ENCODE results near the gene TIMP2.

Gene TIMP2

GRCh38 chr17:78865682-78866390 lies 59.4 kb downstream of the TIMP2 start:
- peak; percentile 76 for DNase-seq (ENCODE audit: low spot score)

GRCh38 chr17:78864117-78864516 lies 61.1 kb downstream of the TIMP2 start:
- DNase-seq (ENCODE audit: low spot score) = no peak

- DNase-seq (ENCODE audit: low spot score) = peak; percentile 97
Measured at GRCh38 chr17:78862073-78863023, 62.8 kb downstream of the TIMP2 start.

DNA sequence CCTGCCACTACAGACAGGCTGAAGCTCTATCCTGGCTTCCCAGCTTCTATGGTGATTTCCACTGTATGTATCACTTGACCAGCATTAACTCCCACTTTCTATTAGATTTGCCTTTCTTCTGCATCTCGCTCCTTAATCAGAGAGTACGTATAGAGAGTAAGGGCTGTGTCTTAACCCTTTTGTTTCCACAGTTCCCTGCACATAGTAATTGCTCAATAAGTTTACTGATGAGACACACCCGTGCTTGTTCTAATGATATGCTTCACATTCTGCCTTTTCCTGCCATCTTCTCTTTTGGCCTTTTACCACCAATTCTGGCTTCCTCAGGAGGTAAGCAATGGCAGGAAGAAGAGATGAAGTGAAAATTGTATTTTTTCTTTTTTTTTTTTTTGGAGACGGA lies 64.0 kb downstream of the TIMP2 start:
- DNase-seq (ENCODE audit: low spot score) = no peak

DNA sequence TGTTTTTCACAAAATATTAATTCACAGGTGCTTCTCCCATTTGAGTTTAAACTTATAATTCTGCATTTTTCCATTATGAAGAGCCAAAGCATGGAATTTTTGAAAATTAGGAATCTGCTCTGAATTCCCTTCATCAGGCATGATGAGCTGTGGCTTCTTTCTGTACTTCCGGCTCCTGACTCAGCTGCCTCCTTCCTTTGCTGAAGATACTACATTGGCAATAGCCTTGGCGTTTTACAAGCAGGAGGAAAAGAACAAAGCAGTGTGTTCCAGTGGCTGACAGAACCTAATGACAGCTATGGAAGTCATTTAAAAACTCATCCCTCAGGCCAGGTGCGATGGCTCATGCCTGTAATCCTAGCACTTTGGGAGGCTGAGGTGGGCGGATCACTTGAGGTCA lies 66.1 kb downstream of the TIMP2 start:
- no peak for DNase-seq (ENCODE audit: low spot score)

GRCh38 chr17:78857266-78857665 lies 67.9 kb downstream of the TIMP2 start:
- no peak for DNase-seq (ENCODE audit: low spot score)

- DNase-seq (ENCODE audit: low spot score) = no peak
Measured at GRCh38 chr17:78855561-78856165, 69.5 kb downstream of the TIMP2 start.

DNA sequence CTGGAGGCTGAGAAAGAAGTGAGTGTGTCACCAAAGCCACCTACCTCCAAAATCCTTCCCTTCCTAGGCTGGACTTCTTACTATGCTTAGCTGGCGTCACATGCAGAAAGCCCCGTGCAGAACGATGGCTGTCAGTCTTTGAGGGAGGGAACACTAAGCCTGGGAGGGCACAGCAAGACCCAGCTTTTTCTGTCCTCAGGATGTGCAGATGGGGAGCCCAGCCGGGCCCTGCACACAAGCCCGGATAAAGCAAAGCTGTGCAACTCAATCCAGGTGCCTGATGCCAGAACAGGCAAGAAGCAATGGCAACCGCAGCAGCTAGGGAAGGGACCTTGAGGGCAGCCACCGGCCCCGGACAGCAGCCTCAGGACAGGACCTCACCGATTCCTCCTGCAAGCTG lies 70.7 kb downstream of the TIMP2 start:
- no peak for DNase-seq (ENCODE audit: low spot score)

GRCh38 chr17:78853926-78854394 lies 71.2 kb downstream of the TIMP2 start:
- no peak for DNase-seq (ENCODE audit: low spot score)

GRCh38 chr17:78852709-78853121 lies 72.5 kb downstream of the TIMP2 start:
- DNase-seq (ENCODE audit: low spot score) = no peak

GRCh38 chr17:78849026-78849425 lies 76.2 kb downstream of the TIMP2 start:
- no peak for DNase-seq (ENCODE audit: low spot score)

DNA sequence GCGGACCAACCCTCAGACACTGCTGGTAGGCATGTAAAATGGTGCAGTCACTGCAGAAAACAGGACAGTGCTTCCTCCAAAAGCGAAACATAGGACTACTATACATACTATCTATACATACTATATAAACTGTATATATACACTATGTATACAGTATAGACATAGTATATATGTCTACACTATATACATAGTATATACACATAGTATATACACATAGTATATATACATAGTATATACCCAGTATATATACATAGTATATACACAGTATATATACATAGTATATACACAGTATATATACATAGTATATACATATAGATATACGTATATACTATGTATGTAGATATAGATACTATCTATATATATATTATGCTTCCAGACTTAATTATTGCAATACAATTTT lies 78.1 kb downstream of the TIMP2 start:
- DNase-seq (ENCODE audit: low spot score) = no peak

DNA sequence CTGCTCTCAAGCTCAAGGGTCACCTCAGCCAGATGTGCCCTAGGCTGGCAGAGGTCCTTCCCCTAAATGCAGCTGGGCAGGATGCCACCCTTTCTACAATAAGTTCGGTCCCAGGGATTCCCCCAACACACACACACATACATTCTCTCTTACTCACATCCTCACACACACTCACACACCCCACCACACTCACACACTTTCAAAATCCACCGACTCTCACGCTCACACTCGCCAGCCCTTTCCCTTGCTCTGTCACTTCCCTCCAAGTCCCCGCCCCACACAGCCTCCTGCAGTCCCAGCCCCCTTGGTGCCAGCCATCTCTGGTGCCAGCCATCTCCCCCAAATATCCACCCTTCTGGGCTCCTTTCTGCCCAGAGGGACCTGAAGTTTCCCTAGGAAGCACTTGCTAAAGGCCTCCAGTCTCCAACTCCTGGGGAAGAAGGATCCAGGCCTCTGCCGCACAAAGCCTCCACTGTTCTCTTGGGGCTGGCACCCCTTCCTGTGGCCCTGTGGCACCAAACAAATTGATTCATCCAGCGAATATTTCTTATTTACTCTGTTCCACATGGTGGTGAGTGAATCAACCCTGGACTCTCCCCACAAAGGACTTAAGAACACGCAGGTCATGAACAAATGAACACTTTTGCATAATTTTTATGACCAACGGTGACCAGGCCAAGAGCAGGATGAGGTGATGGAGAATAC lies 80.7 kb downstream of the TIMP2 start:
- peak; percentile 50 for DNase-seq (ENCODE audit: low spot score)

DNA sequence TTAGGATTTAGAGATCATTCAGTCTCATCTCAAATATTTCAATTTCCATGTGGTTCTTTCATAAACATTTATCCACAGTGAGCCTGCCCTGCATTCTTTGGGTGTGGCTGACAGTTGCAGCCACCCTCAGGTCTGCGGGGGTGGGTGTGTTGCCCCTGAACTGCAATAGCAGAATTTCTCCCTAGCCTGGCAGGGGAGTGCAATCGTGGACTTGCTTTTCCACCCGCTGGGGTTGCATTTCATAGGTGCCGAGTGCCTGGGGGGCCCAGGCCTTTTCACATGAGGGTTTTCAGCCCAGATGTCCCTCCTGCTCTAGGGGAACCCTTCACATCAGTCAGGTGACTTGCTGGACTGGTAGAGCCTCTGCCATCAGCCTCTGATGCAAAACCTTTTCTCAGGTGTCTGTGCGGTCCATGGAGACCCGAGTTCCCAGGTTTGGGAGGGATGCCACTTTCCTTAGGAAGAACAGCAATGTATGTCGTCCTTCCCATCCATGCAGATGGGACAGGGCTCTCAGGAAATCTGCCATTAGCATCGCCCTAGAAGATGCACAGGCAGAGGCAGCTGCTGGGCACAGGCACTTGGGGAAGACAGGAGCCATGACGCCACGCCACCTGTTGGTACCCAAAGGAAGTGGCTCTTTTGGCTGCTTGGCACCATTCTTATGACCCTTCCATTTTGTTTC lies 82.2 kb downstream of the TIMP2 start:
- DNase-seq (ENCODE audit: low spot score) = peak; percentile 32

DNA sequence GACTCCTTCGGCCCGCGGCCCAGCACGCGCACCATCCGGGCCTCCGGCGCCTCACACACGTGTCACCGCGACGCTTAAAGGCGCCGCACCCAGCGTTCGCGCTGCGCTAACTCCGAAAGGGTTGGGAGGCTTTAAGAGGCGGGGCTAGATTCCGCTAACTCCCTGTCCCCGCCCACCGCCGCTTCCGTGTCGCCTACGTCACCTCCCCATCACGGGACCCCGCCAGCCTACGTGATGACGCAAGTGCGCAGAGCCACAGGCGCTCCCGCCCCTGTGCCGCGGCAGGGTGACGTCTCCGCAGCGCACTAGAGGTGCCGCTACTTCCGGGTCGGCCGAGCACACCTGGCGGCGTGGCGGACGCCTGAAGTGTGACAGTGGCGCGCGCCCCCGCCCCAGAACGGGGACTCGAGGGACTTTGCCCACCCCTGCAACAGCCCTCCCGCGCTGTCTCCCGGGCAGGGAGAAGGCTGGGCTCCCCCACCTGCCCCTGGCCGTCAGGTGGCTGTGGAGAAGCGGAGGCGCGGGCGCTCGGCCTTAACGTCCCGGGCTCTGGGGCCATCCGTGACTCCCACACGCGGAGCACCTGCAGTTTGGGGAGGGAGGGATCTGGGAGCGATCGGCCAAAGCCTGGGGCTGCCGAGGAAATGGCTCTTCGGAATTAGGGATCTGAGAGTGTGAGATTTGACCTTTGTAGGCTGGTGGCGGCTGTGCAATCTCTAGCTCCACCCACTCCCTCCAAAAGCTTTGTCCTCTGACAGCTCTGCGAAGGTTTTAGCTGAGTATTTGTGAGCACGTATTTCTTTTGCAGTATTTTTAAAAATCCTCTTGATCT lies 84.2 kb downstream of the TIMP2 start, which contains the start of gene USP36:
USP36 (minus strand) TSS at position 35 of the 832 bp plus-strand sequence. CDS start 4,451 bp downstream, outside the sequence.
- peak; percentile 99 for DNase-seq (ENCODE audit: low spot score)

DNA sequence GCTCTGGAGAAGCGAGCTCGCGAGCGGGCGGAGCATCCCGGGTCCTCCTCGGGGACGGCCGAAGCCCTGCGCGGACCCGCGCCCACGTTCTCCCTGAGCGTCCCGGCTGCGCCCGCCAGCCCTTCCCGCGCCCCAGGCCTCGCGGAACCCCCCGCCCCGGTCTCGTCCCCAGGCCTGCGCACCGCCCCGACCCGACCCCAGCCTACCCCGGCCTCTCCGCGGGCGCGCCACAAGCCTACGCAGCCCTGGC lies 84.7 kb downstream of the TIMP2 start:
- DNase-seq (ENCODE audit: low spot score) = no peak

GRCh38 chr17:78839762-78840529 lies 85.2 kb downstream of the TIMP2 start:
- DNase-seq (ENCODE audit: low spot score) = peak; percentile 44

- peak; percentile 83 for DNase-seq (ENCODE audit: low spot score)
Measured at GRCh38 chr17:78839235-78839761, 85.9 kb downstream of the TIMP2 start.

DNA sequence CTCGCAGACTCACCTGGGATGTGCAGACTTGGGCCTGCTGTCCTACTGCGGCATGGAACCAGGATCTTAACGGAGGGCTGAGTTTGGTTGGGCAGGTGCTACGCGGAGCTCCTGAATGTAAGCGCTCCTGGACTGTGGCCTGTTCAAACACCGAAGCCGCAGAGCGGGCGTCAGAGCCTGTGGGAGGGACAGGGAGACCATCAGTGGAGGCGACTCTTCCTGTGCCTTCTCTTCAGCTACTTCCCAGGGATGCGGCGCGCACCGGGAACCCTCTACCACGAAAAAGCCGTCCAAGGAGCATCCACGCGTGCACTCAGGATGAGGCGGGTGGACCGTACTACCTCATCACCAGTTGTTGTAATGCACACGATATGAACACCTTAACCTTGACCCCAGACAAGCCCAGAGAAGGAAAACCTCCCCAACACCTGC lies 86.6 kb downstream of the TIMP2 start:
- peak; percentile 30 for DNase-seq (ENCODE audit: low spot score)

All from kidney tubule cell (primary cell).